GM18507 (cell line): ENCODE measurements around the gene NRROS.
"Not testable (repeated sequence)": the region's sequence is repeated elsewhere in the genome, so short reads cannot be mapped to it uniquely, and the experiment has no call there.

Experiments used
- DNase-seq: peaks from one replicate; pipeline ENCODE4 v3.0.0; 2011; ENCODE audit warnings: low read depth; ENCODE audit not compliant: insufficient read length; ENCODE audit errors: extremely low spot score
- FAIRE-seq: peaks from 2 replicates; lab custom pipeline; 2011; peaks lifted over from hg19 to GRCh38; lab: Jason Lieb, UNC

NRROS gene

GRCh38 chr3:196621611-196622010 lies 17.9 kb upstream of the NRROS start:
- no peak for DNase-seq
- no peak for FAIRE-seq

- no peak for DNase-seq
- peak; percentile 70 for FAIRE-seq
These were observed 15.3 kb upstream of the NRROS start for GRCh38 chr3:196624067-196624790.

GRCh38 chr3:196624907-196625306 lies 14.6 kb upstream of the NRROS start:
- FAIRE-seq (no peak), DNase-seq (no peak)

GRCh38 chr3:196625331-196625730 lies 14.2 kb upstream of the NRROS start:
- no peak for FAIRE-seq
- no peak for DNase-seq

- FAIRE-seq (no peak), DNase-seq (no peak)
These were observed 11.6 kb upstream of the NRROS start for GRCh38 chr3:196627918-196628231.

GRCh38 chr3:196629228-196629627 lies 10.3 kb upstream of the NRROS start:
- DNase-seq, result no peak
- FAIRE-seq, result no peak

GRCh38 chr3:196631682-196632045 lies 7.8 kb upstream of the NRROS start:
- DNase-seq (no peak), FAIRE-seq (no peak)

- FAIRE-seq, result peak; percentile 84
- DNase-seq, result no peak
These were observed 7.3 kb upstream of the NRROS start for GRCh38 chr3:196632046-196632751.

GRCh38 chr3:196633555-196634151 lies 5.8 kb upstream of the NRROS start:
- FAIRE-seq (no peak), DNase-seq (no peak)

- FAIRE-seq (peak; percentile 56), DNase-seq (no peak)
These were observed 5.3 kb upstream of the NRROS start for GRCh38 chr3:196634224-196634623.

- DNase-seq, result no peak
- no peak for FAIRE-seq
These were observed 4.7 kb upstream of the NRROS start for GRCh38 chr3:196634829-196635228.

GRCh38 chr3:196636369-196637349 lies 2.8 kb upstream of the NRROS start:
- DNase-seq (no peak), FAIRE-seq (no peak)

- not testable (repeated sequence) for FAIRE-seq, DNase-seq
These were observed 1.6 kb upstream of the NRROS start for GRCh38 chr3:196637941-196638340.

- DNase-seq, result no peak
- peak; percentile 36 for FAIRE-seq
These were observed 522 bp upstream of the NRROS start for GRCh38 chr3:196638861-196639482.

GRCh38 chr3:196640297-196641018 lies 964 bp downstream of the NRROS start:
- FAIRE-seq (peak; percentile 38), DNase-seq (no peak)

GRCh38 chr3:196641333-196642054 lies 2.0 kb downstream of the NRROS start:
- DNase-seq (no peak), FAIRE-seq (peak; percentile 84)

- DNase-seq (no peak), FAIRE-seq (no peak)
These were observed 2.9 kb downstream of the NRROS start for GRCh38 chr3:196642434-196642833.

GRCh38 chr3:196643201-196643749 lies 3.8 kb downstream of the NRROS start:
- DNase-seq, result peak; percentile 78
- FAIRE-seq, result peak; percentile 98
